OCI-M2 (cell line): Measurements from ENCODE around the gene AWAT2.
"Not testable (repeated sequence)": the region's sequence is repeated elsewhere in the genome, so short reads cannot be mapped to it uniquely, and the experiment has no call there.

ENCODE experiments used
- DNase-seq: peaks from one replicate; lab custom pipeline; 2025; ENCODE audit not compliant: unreplicated experiment; lab: John Stamatoyannopoulos, UW

AWAT2 gene

DNA sequence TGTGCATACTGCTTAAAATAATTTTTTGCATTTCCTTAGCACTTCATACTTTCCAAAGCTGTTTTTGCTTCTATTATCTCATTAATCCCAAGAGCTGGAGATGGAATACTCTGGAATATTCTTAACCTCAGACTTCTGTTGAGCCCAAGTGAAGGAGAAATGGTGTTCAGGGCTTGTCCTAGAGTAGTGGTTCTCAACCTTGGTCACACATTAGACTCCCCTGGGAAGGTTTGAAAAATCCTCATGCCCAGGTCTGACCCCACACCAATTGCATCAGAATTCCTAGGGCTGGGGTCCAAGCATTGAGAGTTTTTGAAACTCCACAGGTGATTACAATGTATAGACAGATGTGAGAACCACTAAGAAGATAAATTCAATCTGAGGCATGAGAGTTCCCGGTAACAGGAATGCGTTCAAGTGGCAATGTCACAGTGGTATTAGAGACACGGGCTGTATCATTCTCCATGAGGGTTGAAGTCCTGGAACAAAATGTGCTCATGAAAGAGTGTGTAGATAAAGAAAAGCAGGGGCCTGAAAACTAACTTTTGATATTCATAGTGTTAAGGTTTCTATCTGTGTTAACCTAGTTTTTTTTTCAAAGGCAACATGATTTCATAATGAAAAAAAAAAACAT is 47.9 kb downstream of the AWAT2 start:
- no peak for DNase-seq

DNA sequence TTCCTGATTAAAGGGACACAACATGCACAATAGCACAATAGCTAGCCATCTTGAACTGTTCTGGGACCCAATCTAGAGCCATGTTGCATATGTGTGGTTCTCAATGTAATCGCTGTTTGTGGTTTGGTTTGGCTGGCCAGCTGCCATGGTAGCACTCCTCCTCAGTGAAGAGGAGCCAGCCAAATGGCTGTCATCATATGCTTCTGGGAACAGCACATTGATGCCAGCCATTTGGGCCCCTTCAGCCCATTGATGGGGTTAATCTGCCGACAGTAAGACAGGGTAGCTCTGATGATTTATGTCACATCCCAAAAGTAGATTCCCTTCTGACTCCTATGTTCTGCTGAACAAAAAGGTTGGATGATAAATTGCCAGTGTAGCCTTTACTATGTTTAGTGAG is 48.5 kb downstream of the AWAT2 start:
- no peak for DNase-seq

DNA sequence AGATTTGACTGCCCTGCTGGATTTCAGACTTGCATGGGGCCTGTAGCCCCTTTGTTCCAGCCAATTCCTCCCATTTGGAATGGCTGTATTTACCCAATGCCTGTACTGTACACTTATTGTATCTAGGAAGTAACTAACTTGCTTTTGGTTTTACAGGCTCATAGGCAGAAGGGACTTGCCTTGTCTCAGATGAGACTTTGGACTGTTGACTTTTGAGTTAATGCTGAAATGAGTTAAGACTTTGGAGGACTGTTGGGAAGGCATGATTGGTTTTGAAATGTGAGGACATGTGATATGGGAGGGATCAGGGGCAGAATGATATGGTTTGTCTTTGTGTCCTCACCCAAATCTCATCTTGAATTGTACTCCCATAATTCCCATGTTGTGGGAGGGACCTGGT is 51.4 kb downstream of the AWAT2 start:
- DNase-seq = not testable (repeated sequence)

DNA sequence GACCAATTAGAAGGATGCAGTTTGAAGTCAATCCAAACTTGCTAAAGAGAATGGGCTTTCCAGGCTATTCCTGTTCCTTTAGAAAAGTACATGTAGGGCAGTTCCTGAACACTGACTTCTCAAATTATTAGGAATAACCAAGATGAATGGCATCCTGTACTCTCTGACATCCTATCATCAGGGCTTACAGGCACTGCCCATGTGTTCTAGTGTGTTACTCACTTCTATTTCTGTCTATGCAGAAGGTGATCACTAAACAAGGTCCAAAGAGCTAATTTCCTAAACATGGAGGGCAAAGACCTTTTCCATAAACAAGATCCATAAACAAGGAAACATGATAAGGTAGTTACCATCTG is 53.6 kb downstream of the AWAT2 start:
- no peak for DNase-seq

DNA sequence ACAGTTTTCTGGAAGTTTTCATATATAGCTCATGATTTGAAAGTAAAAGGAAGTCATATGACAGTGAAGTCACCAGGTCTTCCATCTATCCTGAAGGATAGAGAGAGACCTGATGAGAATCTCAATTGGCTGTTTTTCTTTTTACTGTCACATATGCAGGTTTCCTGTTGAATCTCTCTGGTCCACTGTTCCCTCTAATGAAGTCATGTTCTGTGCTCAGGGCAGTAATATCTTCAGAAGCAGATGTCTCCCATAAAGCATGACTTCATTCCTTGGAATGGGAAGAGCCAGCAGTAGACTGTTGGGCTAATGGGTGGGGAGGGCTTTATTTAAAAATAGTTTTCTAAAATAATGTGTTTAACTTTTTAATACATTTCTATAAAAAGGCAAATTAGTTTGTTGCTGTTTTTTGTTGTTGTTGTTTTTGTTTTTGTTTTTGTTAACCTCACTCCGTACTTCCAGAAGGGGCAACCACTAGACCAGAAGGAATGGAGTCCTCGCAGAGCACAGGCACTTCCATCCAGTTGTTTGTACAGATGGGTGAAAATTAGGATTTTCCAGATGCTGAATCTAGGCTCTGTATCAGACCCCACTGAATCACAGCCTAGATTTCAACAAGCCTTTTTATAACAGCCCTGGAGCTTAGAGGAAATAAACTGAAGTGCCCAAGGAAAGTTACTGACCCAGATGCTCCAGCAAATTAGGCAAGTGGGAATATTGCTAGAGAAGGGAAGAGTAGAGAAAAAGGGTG is 54.2 kb downstream of the AWAT2 start:
- no peak for DNase-seq

DNA sequence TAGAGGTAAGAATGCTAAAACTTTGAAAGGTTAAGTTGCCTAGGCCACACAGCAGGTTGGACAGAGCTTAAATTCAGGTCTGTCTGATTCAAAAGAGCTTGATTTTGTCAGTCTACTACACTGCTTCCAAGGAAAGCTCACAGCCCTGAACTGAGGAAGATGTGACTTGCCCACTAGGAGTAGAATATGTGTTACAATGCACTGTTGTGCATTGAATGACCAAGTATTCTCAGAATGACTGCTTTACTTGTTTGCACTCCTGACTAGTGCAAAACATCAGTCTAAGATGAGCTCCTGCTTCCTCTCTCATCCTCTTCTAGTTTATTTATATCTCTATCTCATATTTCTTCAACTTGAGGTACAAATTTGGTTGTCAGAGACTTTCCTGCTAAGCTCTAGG is 56.2 kb downstream of the AWAT2 start:
- no peak for DNase-seq

DNA sequence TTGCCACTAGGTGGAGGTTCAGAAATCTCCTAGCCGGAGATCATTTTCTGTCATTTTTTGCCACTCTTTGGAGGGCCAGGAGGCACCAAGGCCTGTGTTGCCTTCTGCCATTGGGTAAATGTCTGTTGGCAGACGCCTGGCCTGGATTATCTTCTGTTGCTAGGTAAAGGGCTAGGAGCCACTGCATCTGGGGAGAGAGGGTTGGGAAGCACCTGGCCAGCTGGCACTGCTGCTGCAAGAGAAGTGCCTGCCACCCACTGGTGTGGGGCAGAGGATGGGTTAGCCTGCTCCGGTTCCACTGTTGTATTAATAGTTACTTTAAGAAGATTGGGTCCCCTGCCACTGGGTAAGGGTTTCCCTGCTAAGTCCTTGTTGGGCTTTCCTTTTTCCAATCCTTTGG is 58.1 kb downstream of the AWAT2 start:
- no peak for DNase-seq
